Neural crest cell (in vitro differentiated cells): ENCODE data around the gene KRTAP3-2. TPM values are rescaled to one million over a fixed set of nuclear protein-coding genes. Genes with fewer than 3 reads are reported as not detected.

Experiments
- DNase-seq: peaks from one replicate; pipeline ENCODE4 v3.0.0; 2021; ENCODE audit warnings: low read depth, mixed read lengths, low spot score
- H3K27ac Mint-ChIP-seq: one replicate; pipeline ENCODE4 v1.8.0; 2021; ENCODE audit warnings: mild to moderate bottlenecking, mixed read lengths; ENCODE audit not compliant: unreplicated experiment
- H3K27me3 Mint-ChIP-seq: 2 replicates; pipeline ENCODE4 v1.8.0; 2021; ENCODE audit warnings: low read depth, mild to moderate bottlenecking, mixed read lengths
- H3K36me3 Mint-ChIP-seq: 2 replicates; pipeline ENCODE4 v1.8.0; 2021; ENCODE audit warnings: low read depth, mild to moderate bottlenecking, mixed read lengths
- H3K4me1 Mint-ChIP-seq: 2 replicates; pipeline ENCODE4 v1.8.0; 2021; ENCODE audit warnings: mixed read lengths
- H3K4me3 Mint-ChIP-seq: one replicate; pipeline ENCODE4 v1.8.0; 2021; ENCODE audit warnings: mild to moderate bottlenecking, mixed read lengths
- H3K9me3 Mint-ChIP-seq: 2 replicates; pipeline ENCODE4 v1.8.0; 2021; ENCODE audit warnings: mixed read lengths
- CTCF ChIP-seq: fragments of 200-600 bp; sonication (generic); conservative IDR thresholded peaks from 2 replicates; pipeline ENCODE4 v1.5.0; 2021; ENCODE audit warnings: antibody characterized with exemption, mild to moderate bottlenecking
- total RNA-seq: library from RNA; stranded (reverse); gene quantifications from 2 replicates; pipeline ENCODE4 v1.2.1, GENCODE V29; 2021

Gene KRTAP3-2
- total RNA-seq, 1 donor from 2014 or later = not detected

- Mint-ChIP-seq H3K9me3 (no peaks in the 10 kb centered on the region), H3K4me1 (peaks cover 18% of the 10 kb centered on the region), H3K27ac (no peak overlapping the region), H3K36me3 (no peaks in the 10 kb centered on the region), H3K27me3 (peaks cover 2% of the 10 kb centered on the region), H3K4me3 (no peak overlapping the region)
- no peak for TF ChIP-seq CTCF
- no peak for DNase-seq
Measured at GRCh38 chr17:40949418-40949817, 50.3 kb downstream of the KRTAP3-2 start.

Other genes starting within 250 kb of the KRTAP3-2 start
- gene KRT25, start 244.6 kb downstream of the KRTAP3-2 start, total RNA-seq = not detected in 2 replicates
- gene KRT26, start 227.7 kb downstream of the KRTAP3-2 start, total RNA-seq = not detected in 2 replicates
- not detected in 2 replicates for gene KRT27, start 217.4 kb downstream of the KRTAP3-2 start, total RNA-seq
- gene KRT28, start 199.9 kb downstream of the KRTAP3-2 start, total RNA-seq = not detected in 2 replicates
- gene KRT10, start 177.3 kb downstream of the KRTAP3-2 start, total RNA-seq = 33.2 and 39.1 TPM in 2 replicates
- gene KRT12, start 132.7 kb downstream of the KRTAP3-2 start, total RNA-seq = not detected in 2 replicates
- gene KRT20, start 114.7 kb downstream of the KRTAP3-2 start, total RNA-seq = not detected in 2 replicates
- not detected in 2 replicates for gene KRT23, start 62.3 kb downstream of the KRTAP3-2 start, total RNA-seq
- not detected in 2 replicates for gene KRT39, start 33.0 kb downstream of the KRTAP3-2 start, total RNA-seq
- gene KRT40, start 15.6 kb downstream of the KRTAP3-2 start, total RNA-seq = not detected in 2 replicates
- gene KRTAP3-3, start 5.7 kb downstream of the KRTAP3-2 start, total RNA-seq = not detected in 2 replicates
- not detected in 2 replicates for gene KRTAP3-1, start 9.2 kb upstream of the KRTAP3-2 start, total RNA-seq
- not detected in 2 replicates for gene KRTAP1-5, start 27.3 kb upstream of the KRTAP3-2 start, total RNA-seq
- not detected in 2 replicates for gene KRTAP1-4, start 30.3 kb upstream of the KRTAP3-2 start, total RNA-seq
- gene KRTAP1-3, start 35.0 kb upstream of the KRTAP3-2 start, total RNA-seq = not detected in 2 replicates
- not detected in 2 replicates for gene KRTAP1-1, start 41.5 kb upstream of the KRTAP3-2 start, total RNA-seq
- not detected in 2 replicates for gene KRTAP2-1, start 47.4 kb upstream of the KRTAP3-2 start, total RNA-seq
- gene KRTAP2-2, start 55.3 kb upstream of the KRTAP3-2 start, total RNA-seq = not detected in 2 replicates
- not detected in 2 replicates for gene KRTAP2-3, start 60.2 kb upstream of the KRTAP3-2 start, total RNA-seq
- not detected in 2 replicates for gene KRTAP2-4, start 66.0 kb upstream of the KRTAP3-2 start, total RNA-seq
- gene KRTAP4-7, start 84.2 kb upstream of the KRTAP3-2 start, total RNA-seq = not detected in 2 replicates
- gene KRTAP4-8, start 98.2 kb upstream of the KRTAP3-2 start, total RNA-seq = not detected in 2 replicates
- gene KRTAP4-16, start 102.3 kb upstream of the KRTAP3-2 start, total RNA-seq = not detected in 2 replicates
- gene KRTAP4-9, start 105.5 kb upstream of the KRTAP3-2 start, total RNA-seq = not detected in 2 replicates
- not detected in 2 replicates for gene KRTAP4-11, start 118.5 kb upstream of the KRTAP3-2 start, total RNA-seq
- gene KRTAP4-12, start 124.3 kb upstream of the KRTAP3-2 start, total RNA-seq = not detected in 2 replicates
- not detected in 2 replicates for gene KRTAP4-6, start 140.6 kb upstream of the KRTAP3-2 start, total RNA-seq
- not detected in 2 replicates for gene KRTAP4-5, start 149.9 kb upstream of the KRTAP3-2 start, total RNA-seq
- not detected in 2 replicates for gene KRTAP4-4, start 160.8 kb upstream of the KRTAP3-2 start, total RNA-seq
- gene KRTAP4-3, start 168.3 kb upstream of the KRTAP3-2 start, total RNA-seq = not detected in 2 replicates
- not detected in 2 replicates for gene KRTAP4-2, start 178.3 kb upstream of the KRTAP3-2 start, total RNA-seq
- not detected in 2 replicates for gene KRTAP4-1, start 185.0 kb upstream of the KRTAP3-2 start, total RNA-seq
- not detected in 2 replicates for gene KRTAP9-1, start 190.0 kb upstream of the KRTAP3-2 start, total RNA-seq
- not detected in 2 replicates for gene KRTAP9-2, start 226.7 kb upstream of the KRTAP3-2 start, total RNA-seq
- not detected in 2 replicates for gene KRTAP9-3, start 232.5 kb upstream of the KRTAP3-2 start, total RNA-seq
- not detected in 2 replicates for gene KRTAP9-8, start 238.1 kb upstream of the KRTAP3-2 start, total RNA-seq
- not detected in 2 replicates for gene KRTAP9-4, start 249.8 kb upstream of the KRTAP3-2 start, total RNA-seq